ENCODE data around the gene BAIAP2L2.
A peak's percentile ranks its signal among the peaks of the same experiment; 100 is the strongest.

The BAIAP2L2 gene

GRCh38 chr22:38107692-38108515, 2.6 kb downstream of the BAIAP2L2 start:
- peaks cover 2% of the 10 kb centered on the region for H3K4me1 Mint-ChIP-seq
- H3K9me3 Mint-ChIP-seq: peaks cover 2% of the 10 kb centered on the region
- no peak overlapping the region for H3K27ac Mint-ChIP-seq
- H3K4me3 Mint-ChIP-seq: no peak overlapping the region
- H3K36me3 Mint-ChIP-seq: peaks cover 14% of the 10 kb centered on the region
- DNase-seq (ENCODE audit: low spot score in 2 of 2) (no peak), ATAC-seq (ENCODE audit: low read depth) (no peak)
- H3K27me3 Mint-ChIP-seq: no peaks in the 10 kb centered on the region

DNA sequence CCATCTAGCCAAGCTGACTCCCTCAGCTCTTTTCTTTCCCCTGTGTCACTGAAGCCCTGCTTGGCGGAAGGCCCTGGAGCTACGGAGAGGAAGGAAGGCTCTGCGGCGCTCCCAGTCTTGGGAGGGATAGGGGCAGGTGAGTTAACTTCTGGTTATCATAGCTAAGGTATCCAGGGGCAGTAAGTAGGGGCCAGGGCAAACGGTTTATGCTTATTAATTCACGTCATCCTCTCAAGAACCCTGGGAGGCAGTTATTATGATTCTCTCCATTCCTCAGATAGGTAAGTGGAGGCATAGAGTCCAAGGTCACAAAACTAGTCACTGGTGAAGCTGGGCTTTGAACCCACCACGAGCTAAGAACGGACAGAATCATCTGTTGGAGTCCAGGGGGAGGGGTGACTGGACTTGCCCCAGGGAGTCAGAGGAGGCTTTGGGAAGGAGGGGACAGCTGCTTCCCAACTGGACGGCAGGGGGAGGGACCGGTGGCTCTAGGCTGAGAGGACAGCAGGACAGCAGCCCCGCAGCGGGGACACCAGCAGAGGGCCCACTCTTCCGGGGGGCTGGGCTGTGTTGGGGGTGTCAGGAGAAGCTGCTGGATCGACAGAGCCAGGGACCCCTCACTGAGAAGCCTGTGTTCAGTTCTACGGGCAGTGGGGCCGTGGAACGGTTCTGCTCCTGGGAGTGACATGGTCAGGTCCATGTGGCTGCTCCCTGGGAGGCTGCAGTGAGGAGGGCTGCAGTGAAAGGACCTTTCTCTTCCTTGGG, 3.5 kb downstream of the BAIAP2L2 start:
- Mint-ChIP-seq H3K27me3 (no peaks in the 10 kb centered on the region), H3K27ac (no peak overlapping the region), H3K4me3 (no peak overlapping the region), H3K9me3 (peaks cover 2% of the 10 kb centered on the region), H3K4me1 (peaks cover 2% of the 10 kb centered on the region), H3K36me3 (peaks cover 12% of the 10 kb centered on the region)
- DNase-seq (ENCODE audit: low spot score in 2 of 2) (no peak), ATAC-seq (ENCODE audit: low read depth) (no peak)

DNA sequence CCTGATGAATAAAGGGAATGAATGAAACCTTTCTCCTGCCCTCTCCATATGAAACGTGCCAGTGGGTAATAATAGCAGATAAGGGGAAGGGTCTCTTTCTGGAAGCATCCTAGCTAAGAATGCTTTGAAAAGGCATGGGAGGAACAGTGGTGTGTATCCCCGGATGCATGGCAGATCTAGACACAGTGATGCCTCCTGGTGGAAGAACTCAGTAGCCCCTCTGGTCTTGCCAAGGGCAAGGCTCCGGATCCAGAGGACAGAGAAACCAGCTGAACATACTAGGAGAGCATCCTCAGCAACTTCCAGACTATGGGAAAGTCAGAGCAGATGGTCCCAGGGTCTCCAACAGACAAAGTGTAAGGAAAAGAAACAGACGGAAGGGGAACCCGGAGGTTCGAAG, 6.4 kb downstream of the BAIAP2L2 start:
- H3K9me3 Mint-ChIP-seq: no peaks in the 10 kb centered on the region
- no peaks in the 10 kb centered on the region for H3K4me1 Mint-ChIP-seq
- H3K27ac Mint-ChIP-seq: no peak overlapping the region
- DNase-seq (ENCODE audit: low spot score in 2 of 2): no peak
- ATAC-seq (ENCODE audit: low read depth): no peak
- no peaks in the 10 kb centered on the region for H3K27me3 Mint-ChIP-seq
- H3K36me3 Mint-ChIP-seq: peaks cover 10% of the 10 kb centered on the region
- no peak overlapping the region for H3K4me3 Mint-ChIP-seq

DNA sequence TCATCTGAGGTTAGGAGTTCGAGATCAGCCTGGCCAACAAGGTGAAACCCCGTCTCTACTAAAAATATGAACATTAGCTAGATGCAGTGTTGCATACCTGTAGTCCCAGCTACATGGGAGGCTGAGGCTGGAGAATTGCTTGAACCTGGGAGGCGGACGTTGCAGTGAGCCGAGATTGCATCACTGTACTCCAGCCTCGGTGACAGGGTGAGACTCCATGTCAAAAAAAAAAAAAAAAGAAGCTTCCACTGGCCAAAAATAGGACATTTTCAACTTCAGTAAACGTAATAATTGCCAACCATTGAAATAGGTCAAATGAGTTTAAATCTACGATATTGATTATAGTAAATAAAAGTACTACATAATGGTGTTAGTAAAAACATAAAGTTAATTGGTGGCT, 6.8 kb downstream of the BAIAP2L2 start:
- ATAC-seq (ENCODE audit: low read depth) (no peak), DNase-seq (ENCODE audit: low spot score in 2 of 2) (no peak)
- H3K4me3 Mint-ChIP-seq: no peak overlapping the region
- H3K27me3 Mint-ChIP-seq: no peaks in the 10 kb centered on the region
- H3K27ac Mint-ChIP-seq: peak overlapping the region; percentile 4
- no peaks in the 10 kb centered on the region for H3K9me3 Mint-ChIP-seq
- H3K36me3 Mint-ChIP-seq: peaks cover 8% of the 10 kb centered on the region
- H3K4me1 Mint-ChIP-seq: no peaks in the 10 kb centered on the region

GRCh38 chr22:38098410-38099249, 11.9 kb downstream of the BAIAP2L2 start:
- Mint-ChIP-seq H3K4me3 (no peak overlapping the region), H3K4me1 (no peaks in the 10 kb centered on the region), H3K27ac (no peak overlapping the region), H3K9me3 (no peaks in the 10 kb centered on the region), H3K36me3 (peaks cover 10% of the 10 kb centered on the region), H3K27me3 (no peaks in the 10 kb centered on the region)
- DNase-seq (ENCODE audit: low spot score in 2 of 2) (no peak), ATAC-seq (ENCODE audit: low read depth) (no peak)

- no peaks in the 10 kb centered on the region for H3K27me3 Mint-ChIP-seq
- H3K9me3 Mint-ChIP-seq: no peaks in the 10 kb centered on the region
- no peaks in the 10 kb centered on the region for H3K4me1 Mint-ChIP-seq
- ATAC-seq (ENCODE audit: low read depth): no peak
- no peak overlapping the region for H3K27ac Mint-ChIP-seq
- no peak overlapping the region for H3K4me3 Mint-ChIP-seq
- no peak for DNase-seq (ENCODE audit: low spot score in 2 of 2)
- peaks cover 10% of the 10 kb centered on the region for H3K36me3 Mint-ChIP-seq
Measured at GRCh38 chr22:38097557-38098409, 12.7 kb downstream of the BAIAP2L2 start.

DNA sequence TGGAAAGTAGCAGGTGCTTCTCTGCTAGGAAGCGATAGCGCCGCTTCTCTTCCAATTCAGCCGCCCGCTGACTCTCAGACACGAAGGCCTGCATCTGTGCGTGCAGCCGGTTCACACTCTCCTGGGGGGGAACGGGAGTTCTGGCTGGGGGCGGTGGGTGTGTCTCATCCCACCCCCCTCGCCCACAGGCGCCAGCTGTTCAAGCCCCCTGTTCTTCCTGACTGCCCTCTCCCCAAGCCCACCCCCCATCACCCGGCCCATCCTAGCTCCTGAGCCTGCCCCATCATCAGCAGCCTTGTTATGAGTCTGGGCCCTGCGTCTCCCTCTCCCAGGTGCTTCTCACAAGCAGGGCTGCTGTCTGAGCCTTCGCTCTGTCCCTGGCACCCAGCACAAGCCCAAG, 13.4 kb downstream of the BAIAP2L2 start:
- Mint-ChIP-seq H3K9me3 (no peaks in the 10 kb centered on the region), H3K4me3 (no peak overlapping the region), H3K4me1 (no peaks in the 10 kb centered on the region), H3K36me3 (peaks cover 10% of the 10 kb centered on the region), H3K27ac (no peak overlapping the region), H3K27me3 (no peaks in the 10 kb centered on the region)
- ATAC-seq (ENCODE audit: low read depth) (no peak), DNase-seq (ENCODE audit: low spot score in 2 of 2) (no peak)

DNA sequence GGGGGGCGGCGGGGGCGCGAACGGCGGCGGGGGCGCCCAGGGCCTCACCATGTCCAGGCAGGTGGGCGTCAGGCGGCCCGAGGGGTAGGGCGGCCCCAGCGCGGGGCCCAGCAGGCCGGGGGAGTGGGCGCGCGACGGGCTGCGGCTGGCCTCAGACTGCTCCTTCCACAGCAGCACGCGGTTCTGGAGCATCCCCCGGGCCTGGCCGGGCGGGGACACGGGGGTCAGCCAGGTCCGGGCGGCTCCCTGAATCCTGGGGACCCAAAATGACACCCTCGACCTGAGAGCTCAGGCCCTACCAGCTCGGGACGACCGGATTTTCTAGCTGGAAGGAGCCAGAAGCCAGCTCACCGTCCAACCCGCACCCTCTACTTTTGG, 21.0 kb downstream of the BAIAP2L2 start:
- ATAC-seq (ENCODE audit: low read depth): no peak
- no peak for DNase-seq (ENCODE audit: low spot score in 2 of 2)
- Mint-ChIP-seq H3K27me3 (peaks cover 13% of the 10 kb centered on the region), H3K27ac (no peak overlapping the region), H3K4me3 (no peak overlapping the region), H3K36me3 (peaks cover 15% of the 10 kb centered on the region), H3K9me3 (no peaks in the 10 kb centered on the region), H3K4me1 (peaks cover 2% of the 10 kb centered on the region)

DNA sequence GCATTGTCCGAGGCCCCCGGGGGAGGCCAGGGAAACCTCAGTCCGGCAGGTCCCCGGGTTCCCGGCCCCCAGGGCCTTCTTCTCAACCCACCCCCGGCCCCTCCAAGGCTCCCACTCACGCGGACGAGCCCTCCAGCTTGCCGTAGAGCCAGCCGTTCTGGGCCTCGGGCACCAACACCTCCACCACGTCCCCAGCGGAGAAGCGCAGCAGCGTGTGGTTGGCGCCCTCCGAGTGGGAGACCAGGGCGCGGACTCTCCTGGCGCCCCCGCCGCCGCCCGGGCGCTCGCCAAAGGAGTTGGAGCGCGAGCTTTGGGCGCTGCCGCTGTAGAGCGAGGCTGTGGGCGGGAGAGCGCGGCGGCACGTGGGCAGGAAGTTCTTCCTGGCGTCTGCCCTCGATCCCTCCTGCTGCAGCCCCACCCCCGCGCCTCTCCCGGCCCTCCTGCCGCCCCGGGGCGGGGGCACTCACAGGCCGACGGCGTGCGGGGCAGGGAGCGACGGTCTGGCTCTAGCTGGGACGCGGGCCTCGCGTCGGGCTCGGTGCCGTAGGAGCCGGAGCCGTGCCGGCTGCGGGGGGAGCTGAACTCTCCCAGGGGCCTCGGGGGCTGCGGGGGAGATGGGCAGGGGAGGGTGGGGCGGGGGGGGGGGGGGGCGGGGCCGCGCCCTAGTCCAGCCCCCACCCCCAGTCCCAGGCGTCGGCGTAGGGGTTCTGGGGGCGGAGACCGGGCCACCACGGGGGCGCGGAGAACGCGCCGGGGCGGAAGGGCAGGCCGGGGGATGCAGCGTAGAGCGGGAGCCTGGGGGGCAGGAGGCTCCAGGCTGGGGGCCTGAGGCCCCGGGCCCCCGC, 21.6 kb downstream of the BAIAP2L2 start:
- no peaks in the 10 kb centered on the region for H3K9me3 Mint-ChIP-seq
- H3K27ac Mint-ChIP-seq: no peak overlapping the region
- H3K4me1 Mint-ChIP-seq: peaks cover 2% of the 10 kb centered on the region
- H3K27me3 Mint-ChIP-seq: peaks cover 14% of the 10 kb centered on the region
- ATAC-seq (ENCODE audit: low read depth): no peak
- H3K36me3 Mint-ChIP-seq: peaks cover 12% of the 10 kb centered on the region
- no peak for DNase-seq (ENCODE audit: low spot score in 2 of 2)
- H3K4me3 Mint-ChIP-seq: no peak overlapping the region

- Mint-ChIP-seq H3K27me3 (peaks cover 14% of the 10 kb centered on the region), H3K36me3 (peaks cover 10% of the 10 kb centered on the region), H3K27ac (no peak overlapping the region), H3K4me1 (peaks cover 2% of the 10 kb centered on the region), H3K4me3 (no peak overlapping the region), H3K9me3 (no peaks in the 10 kb centered on the region)
- DNase-seq (ENCODE audit: low spot score in 2 of 2) (no peak), ATAC-seq (ENCODE audit: low read depth) (no peak)
Measured at GRCh38 chr22:38087855-38088254, 22.6 kb downstream of the BAIAP2L2 start.

- peaks cover 14% of the 10 kb centered on the region for H3K27me3 Mint-ChIP-seq
- DNase-seq (ENCODE audit: low spot score in 2 of 2) (no peak), ATAC-seq (ENCODE audit: low read depth) (no peak)
- H3K36me3 Mint-ChIP-seq: peaks cover 10% of the 10 kb centered on the region
- H3K4me3 Mint-ChIP-seq: no peak overlapping the region
- H3K27ac Mint-ChIP-seq: no peak overlapping the region
- H3K4me1 Mint-ChIP-seq: peaks cover 2% of the 10 kb centered on the region
- H3K9me3 Mint-ChIP-seq: no peaks in the 10 kb centered on the region
Measured at GRCh38 chr22:38086942-38087341, 23.5 kb downstream of the BAIAP2L2 start.

- H3K4me1 Mint-ChIP-seq: peaks cover 5% of the 10 kb centered on the region
- no peak for DNase-seq (ENCODE audit: low spot score in 2 of 2)
- peaks cover 14% of the 10 kb centered on the region for H3K27me3 Mint-ChIP-seq
- H3K4me3 Mint-ChIP-seq: no peak overlapping the region
- H3K9me3 Mint-ChIP-seq: no peaks in the 10 kb centered on the region
- ATAC-seq (ENCODE audit: low read depth): no peak
- peaks cover 8% of the 10 kb centered on the region for H3K36me3 Mint-ChIP-seq
- no peak overlapping the region for H3K27ac Mint-ChIP-seq
Measured at GRCh38 chr22:38086001-38086845, 24.3 kb downstream of the BAIAP2L2 start.

All from memory B cell (primary cell).